Mucosa of gallbladder (tissue), 1 donor: Measurements from ENCODE around the gene FIP1L1. TPM values are rescaled to one million over a fixed set of nuclear protein-coding genes. Genes with fewer than 3 reads are reported as not detected.
"Not testable (repeated sequence)": the region's sequence is repeated elsewhere in the genome, so short reads cannot be mapped to it uniquely, and the experiment has no call there.

Experiments
- DNase-seq: peaks from one replicate; pipeline ENCODE4 v3.0.0-alpha.2; 2020; ENCODE audit warnings: low spot score
- total RNA-seq: library from RNA; stranded (reverse); gene quantifications from one replicate; pipeline ENCODE4 v1.2.1, GENCODE V29; 2021
- donor health status: DM: no; HTN: no; CAD: no.

The FIP1L1 gene
- total RNA-seq, 1 donor from 2014 or later: 43.3 TPM

- no peak for DNase-seq
These were observed 686 bp downstream of the FIP1L1 start for GRCh38 chr4:53378171-53378482.

GRCh38 chr4:53380221-53380620 lies 2.8 kb downstream of the FIP1L1 start:
- DNase-seq: no peak

DNA sequence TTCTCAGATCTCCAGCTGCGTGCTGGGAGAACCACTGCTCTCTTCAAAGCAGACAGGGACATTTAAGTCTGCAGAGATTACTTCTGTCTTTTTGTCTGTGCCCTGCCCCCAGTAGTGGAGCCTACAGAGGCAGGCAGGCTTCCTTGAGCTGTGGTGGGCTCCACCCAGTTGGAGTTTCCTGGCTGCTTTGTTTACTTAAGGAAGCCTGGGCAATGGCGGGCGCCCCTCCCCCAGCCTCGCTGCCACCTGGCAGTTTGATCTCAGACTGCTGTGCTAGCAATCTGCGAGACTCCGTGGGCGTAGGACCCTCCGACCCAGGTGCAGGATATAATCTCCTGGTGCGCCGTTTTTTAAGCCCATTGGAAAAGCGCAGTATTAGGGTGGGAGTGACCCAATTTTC lies 32.0 kb downstream of the FIP1L1 start:
- not testable (repeated sequence) for DNase-seq

DNA sequence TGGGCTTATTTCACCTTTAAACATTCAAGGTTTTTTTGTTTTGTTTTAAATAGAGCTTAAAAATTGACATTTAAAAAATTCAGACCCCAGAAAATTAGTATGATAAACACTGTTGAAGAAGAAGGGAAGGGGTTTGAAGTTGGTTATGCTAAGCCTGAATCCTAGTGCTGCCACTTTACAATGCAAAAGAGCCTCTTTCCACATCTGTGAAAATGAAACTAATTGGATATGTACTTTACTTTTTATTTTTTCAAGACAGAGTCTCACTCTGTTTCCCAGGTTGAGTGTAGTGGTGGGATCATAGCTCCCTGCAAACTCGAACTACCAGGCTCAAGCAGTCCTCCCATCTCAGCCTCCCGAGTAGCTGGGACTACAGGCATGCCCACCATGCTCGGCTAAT lies 41.8 kb downstream of the FIP1L1 start:
- DNase-seq: no peak

DNA sequence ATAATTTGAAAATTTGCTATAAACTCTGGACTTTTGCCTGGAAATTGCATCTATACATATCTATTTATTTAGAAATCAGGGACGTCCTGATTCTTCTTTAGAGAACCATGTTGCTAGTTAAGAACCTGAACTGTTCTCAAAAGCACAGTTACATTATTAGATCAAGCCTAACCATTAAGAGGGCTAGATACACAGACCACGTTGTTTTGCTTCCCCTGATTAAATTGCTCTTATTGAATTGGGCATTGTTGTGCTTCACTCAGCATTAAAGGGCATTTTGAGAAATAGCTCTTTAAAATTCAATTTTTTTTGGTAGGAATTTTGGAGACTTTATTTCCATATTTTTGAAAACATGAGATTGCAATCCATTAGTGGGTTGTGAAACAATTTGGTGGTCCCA lies 44.4 kb downstream of the FIP1L1 start:
- DNase-seq: no peak

- DNase-seq: no peak
These were observed 44.9 kb downstream of the FIP1L1 start for GRCh38 chr4:53422367-53422766.

GRCh38 chr4:53424280-53424679 lies 46.8 kb downstream of the FIP1L1 start:
- no peak for DNase-seq

GRCh38 chr4:53427366-53427765 lies 49.9 kb downstream of the FIP1L1 start:
- DNase-seq: no peak

DNA sequence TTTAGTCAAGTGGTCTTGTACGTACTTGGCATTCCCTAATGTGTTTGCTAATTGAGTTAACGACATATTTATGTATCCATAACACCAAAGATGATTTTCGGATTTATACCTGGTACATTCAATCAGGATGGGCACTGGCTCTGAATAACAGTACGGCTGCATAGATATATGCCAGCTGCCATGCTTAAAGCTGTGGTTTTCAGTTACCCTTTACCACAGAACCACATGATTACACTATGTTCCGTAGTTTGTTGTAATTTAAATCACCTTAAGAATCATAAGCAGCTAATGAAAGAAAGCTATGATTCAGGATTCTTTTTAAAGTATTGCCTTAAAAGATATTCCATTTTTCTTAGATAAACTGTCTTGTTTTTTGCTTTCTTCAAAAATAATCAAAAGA lies 53.6 kb downstream of the FIP1L1 start:
- DNase-seq: no peak

DNA sequence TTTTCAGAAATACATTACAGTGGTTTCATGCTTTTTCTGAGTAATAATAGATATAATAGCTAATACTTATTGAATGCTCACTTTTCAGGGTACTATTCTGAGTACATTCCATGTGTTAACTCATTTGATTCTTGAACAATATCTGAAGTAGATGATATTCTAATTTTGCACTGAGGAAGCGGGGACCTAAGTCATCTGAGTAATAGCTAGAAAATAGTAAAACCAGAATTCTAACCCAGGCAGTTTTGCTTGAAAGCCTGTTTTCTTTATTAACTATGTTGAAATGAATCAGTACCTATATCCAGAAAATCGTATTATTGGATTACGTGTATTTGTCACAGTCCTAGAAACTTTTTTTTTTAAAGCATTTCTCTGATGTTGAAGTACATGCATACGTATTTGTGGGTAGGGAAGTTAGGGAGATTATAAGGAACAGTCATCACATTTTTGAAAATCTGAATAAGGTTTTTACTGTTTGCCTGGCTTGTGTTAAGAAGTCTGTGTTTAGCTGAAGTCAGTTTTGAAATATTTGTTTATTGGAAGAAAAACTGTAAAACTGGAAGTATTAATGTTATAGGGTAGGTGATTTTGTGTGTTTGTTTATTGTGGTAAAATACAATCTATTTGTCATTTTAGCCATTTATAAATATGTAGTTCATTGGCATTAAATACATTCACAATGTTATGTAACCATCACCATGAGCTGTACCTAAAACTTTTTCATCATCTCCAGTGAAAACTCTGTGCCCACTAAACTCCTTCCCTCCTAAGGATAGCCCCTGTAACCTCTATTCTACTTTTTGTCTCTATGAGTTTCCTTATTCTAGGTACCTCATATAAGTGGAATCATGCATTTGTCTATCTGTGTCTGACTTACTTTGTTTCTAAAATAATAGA lies 55.3 kb downstream of the FIP1L1 start:
- no peak for DNase-seq

- no peak for DNase-seq
These were observed 58.8 kb downstream of the FIP1L1 start for GRCh38 chr4:53436251-53436650.

DNA sequence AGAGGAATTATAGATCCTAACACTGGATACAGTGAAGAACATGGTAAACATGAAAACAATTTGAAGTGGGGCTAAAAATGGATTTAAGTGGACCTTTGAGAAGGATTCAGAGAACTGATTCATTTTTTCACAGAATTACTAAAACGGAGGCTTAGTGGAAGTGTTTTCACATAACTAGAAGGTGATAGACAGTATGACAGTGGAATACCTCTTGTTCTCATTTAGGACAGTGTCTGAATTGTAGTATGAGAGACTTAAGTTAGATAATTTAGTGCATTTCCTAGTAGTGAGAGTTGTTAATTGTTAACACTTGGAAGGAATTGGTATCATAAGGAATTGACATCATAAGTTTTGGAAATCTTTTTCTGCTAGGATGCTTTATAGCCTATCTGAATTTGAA lies 64.1 kb downstream of the FIP1L1 start:
- DNase-seq: no peak

DNA sequence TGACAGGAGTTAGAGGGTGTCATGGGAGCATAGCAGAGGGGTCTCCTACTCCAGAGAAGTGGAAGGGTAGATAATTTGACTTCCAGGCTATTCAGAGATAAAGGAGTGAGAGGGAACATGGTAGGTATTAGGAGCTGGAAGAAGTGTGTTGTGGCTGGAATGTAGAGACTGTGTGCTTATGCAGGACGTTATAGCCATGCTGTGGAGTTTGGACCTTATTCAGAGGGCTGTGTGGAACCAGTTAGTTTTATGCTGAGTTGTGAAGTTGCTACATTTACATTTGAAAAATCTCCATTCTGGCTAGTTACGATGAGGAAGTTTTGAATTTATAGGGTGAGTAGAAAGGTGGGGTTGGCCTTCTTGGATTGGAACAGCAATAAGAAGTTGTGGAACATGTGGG lies 67.5 kb downstream of the FIP1L1 start:
- DNase-seq: no peak

- no peak for DNase-seq
These were observed 73.3 kb downstream of the FIP1L1 start for GRCh38 chr4:53450773-53451172.

- DNase-seq: no peak
These were observed 75.9 kb downstream of the FIP1L1 start for GRCh38 chr4:53453385-53453784.

DNA sequence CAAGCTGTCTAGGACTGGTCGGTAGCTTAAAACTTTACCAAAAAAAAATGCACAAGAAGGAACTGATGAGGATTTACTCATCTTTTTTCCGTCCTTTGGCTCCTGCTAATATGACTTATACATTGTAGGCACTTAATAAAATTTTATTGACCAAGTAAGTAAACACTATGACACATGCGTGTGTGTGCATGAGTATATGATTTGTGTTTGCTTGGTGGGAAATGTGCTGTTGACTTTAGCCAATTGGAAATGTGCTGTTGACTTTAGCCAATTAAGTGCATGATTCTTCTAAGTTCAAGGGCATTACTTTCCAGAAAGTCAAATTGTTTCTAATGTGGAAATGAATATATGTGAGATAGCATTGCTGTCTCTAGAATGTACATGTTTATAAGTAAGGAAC lies 78.3 kb downstream of the FIP1L1 start:
- no peak for DNase-seq

GRCh38 chr4:53456178-53456577 lies 78.7 kb downstream of the FIP1L1 start:
- DNase-seq: no peak

GRCh38 chr4:53459548-53459947 lies 82.1 kb downstream of the FIP1L1 start:
- DNase-seq: peak; percentile 13

DNA sequence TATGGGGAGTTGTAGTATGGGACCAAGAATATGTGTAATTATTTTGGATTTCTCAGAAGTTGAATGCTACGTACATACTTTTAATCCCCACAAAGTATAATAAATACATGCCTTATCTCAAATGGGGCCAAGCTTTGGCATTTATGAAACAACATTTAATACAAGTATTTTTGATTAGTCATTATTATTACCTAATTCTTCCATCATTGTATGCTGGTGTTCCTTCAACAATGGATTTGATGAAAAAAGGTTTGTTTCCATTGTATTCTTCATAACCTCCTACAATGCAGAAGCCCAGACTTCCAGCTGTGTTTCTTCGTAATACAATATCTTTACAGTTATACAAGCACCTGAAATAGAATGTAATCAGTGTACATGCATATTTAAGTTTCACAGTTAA lies 83.8 kb downstream of the FIP1L1 start:
- DNase-seq: no peak

DNA sequence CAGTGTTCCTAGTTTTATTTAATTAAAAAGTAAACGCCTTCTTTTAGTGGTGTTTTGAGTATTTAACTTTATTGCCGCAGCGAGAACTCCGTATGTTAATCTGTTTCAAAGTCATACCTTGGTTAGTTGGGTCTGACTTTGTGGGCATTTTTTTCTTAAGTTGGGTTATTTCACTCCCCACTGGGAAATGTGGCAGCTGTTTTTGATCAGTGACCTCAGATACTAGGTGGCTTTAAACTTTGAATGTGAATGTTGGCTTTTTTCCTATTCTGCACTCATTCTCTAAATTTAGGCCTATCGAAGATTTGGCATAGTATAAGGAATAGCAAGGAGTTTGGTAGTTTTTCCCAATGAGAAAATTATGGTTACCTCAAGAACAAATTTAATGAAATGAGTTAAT lies 85.9 kb downstream of the FIP1L1 start:
- DNase-seq: no peak

GRCh38 chr4:53465281-53465680 lies 87.8 kb downstream of the FIP1L1 start:
- no peak for DNase-seq

DNA sequence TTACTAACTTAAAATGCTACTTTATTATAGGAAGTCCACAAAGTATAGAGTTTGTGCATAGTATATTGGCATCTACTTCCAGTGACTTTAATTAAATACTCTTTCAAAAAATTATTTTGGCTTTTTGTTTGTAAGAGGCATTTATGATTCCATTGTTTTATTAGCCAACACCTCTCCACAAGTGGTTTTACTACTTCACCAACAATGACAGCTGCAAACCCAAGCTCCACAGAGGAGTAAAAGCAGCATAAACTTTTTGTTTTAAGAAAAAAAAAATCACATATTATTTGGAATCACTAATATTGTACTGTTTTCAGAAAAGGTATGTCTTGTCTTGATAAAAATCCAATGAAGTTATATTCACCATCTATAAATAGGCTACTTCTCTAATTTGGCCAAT lies 88.5 kb downstream of the FIP1L1 start:
- no peak for DNase-seq

- not testable (repeated sequence) for DNase-seq
These were observed 89.1 kb downstream of the FIP1L1 start for GRCh38 chr4:53466576-53466975.
